HCT116 (cell line): ENCODE results near the gene VASH1.

Source experiments
- ATF3 ChIP-seq: IDR thresholded peaks from 2 replicates; pipeline ENCODE4 v1.6.1; 2012
- CTCF ChIP-seq, 3 experiments: fragments of 200-600 bp in 1 of 3; sonication (generic) in 1 of 3; IDR thresholded peaks in 2 of 3; conservative IDR thresholded peaks in 1 of 3; 2 replicates each; pipeline ENCODE4 v1.5.1; 2012 to 2017; ENCODE audit warnings: low read depth in 2 of 3, low read length in 2 of 3, antibody characterized with exemption in 1 of 3, borderline replicate concordance in 1 of 3, control low read depth in 1 of 3, mild to moderate bottlenecking in 1 of 3, mixed read lengths in 1 of 3, mixed run types in 1 of 3, moderate library complexity in 1 of 3; ENCODE audit not compliant: insufficient read depth in 1 of 3
- EZH2 ChIP-seq: fragments of 200-600 bp; sonication (generic); IDR thresholded peaks from 2 replicates; pipeline ENCODE4 v1.6.1; 2017; ENCODE audit warnings: antibody characterized with exemption, mixed run types
- FOSL1 ChIP-seq: IDR thresholded peaks from 2 replicates; pipeline ENCODE4 v1.6.1; 2012; ENCODE audit warnings: low read depth
- MAX ChIP-seq: IDR thresholded peaks from 2 replicates; pipeline ENCODE4 v1.6.1; 2012
- POLR2A ChIP-seq: IDR thresholded peaks from 2 replicates; pipeline ENCODE4 v1.7.0; 2011; ENCODE audit warnings: borderline replicate concordance; ENCODE audit not compliant: insufficient read depth, insufficient read length; ENCODE audit errors: extremely low read depth
- POLR2AphosphoS5 ChIP-seq: IDR thresholded peaks from 2 replicates; pipeline ENCODE4 v1.6.1; 2011; ENCODE audit warnings: mild to moderate bottlenecking, low read depth, low read length, moderate library complexity
- RAD21 ChIP-seq: IDR thresholded peaks from 2 replicates; pipeline ENCODE4 v1.6.1; 2012; ENCODE audit warnings: low read depth, mild to moderate bottlenecking
- REST ChIP-seq: IDR thresholded peaks from 2 replicates; pipeline ENCODE4 v1.6.1; 2012; ENCODE audit warnings: low read depth
- SP1 ChIP-seq: IDR thresholded peaks from 2 replicates; pipeline ENCODE4 v1.6.1; 2012; ENCODE audit warnings: low read depth
- ZBTB33 ChIP-seq: IDR thresholded peaks from 2 replicates; pipeline ENCODE4 v1.6.1; 2011; ENCODE audit warnings: mild to moderate bottlenecking, low read length, moderate library complexity; ENCODE audit not compliant: insufficient replicate concordance; ENCODE audit errors: extremely low read depth

GRCh38 chr14:76727901-76728300, 33.4 kb upstream of the VASH1 start:
- TF ChIP-seq EZH2 (no peak), ZBTB33 (no peak), POLR2AphosphoS5 (no peak), CTCF (IDR thresholded peaks at IDR 0.05 in 2 of 3, conservative IDR thresholded peaks at IDR 0.05 in 1 of 3; ENCODE audit: borderline replicate concordance in 1 of 3, insufficient read depth in 1 of 3, low read depth in 2 of 3, low read length in 2 of 3) (no peak), REST (no peak), FOSL1 (no peak), POLR2A (no peak), RAD21 (no peak), SP1 (no peak), ATF3 (no peak), MAX (no peak)
